SW 1271 (cell line): ENCODE measurements around the gene TMEM91.
"Not testable (repeated sequence)": the region's sequence is repeated elsewhere in the genome, so short reads cannot be mapped to it uniquely, and the experiment has no call there.

Experiments
- DNase-seq, 2 experiments: peaks; one replicate each; lab custom pipeline; 2025; lab: John Stamatoyannopoulos, UW

TMEM91 gene

GRCh38 chr19:41353466-41354342, 22.6 kb upstream of the TMEM91 start, which contains the start of gene TGFB1:
TGFB1 (minus strand) TSS chr19:41353922; CDS start chr19:41353044, 878 bp downstream.
- DNase-seq = peak; percentile 48 to 71

GRCh38 chr19:41354343-41354953, 21.9 kb upstream of the TMEM91 start:
- DNase-seq = no peak

- no peak for DNase-seq
Observed at GRCh38 chr19:41355035-41355434, 21.3 kb upstream of the TMEM91 start.

- no peak for DNase-seq
Observed at GRCh38 chr19:41355802-41356201, 20.5 kb upstream of the TMEM91 start.

- no peak for DNase-seq
Observed at GRCh38 chr19:41356984-41357739, 19.2 kb upstream of the TMEM91 start.

GRCh38 chr19:41357746-41358145, 18.6 kb upstream of the TMEM91 start:
- no peak for DNase-seq

GRCh38 chr19:41359741-41360140, 16.6 kb upstream of the TMEM91 start:
- no peak for DNase-seq

GRCh38 chr19:41362143-41362847, 14.0 kb upstream of the TMEM91 start:
- DNase-seq = no peak

- no peak for DNase-seq
Observed at GRCh38 chr19:41363371-41363752, 13.0 kb upstream of the TMEM91 start.

GRCh38 chr19:41363753-41364523, 12.4 kb upstream of the TMEM91 start, which contains the start of gene B9D2:
B9D2 (minus strand) TSS chr19:41364149; CDS start chr19:41363519, 630 bp downstream.
- peak; percentile 88 to 95 for DNase-seq

- DNase-seq = no peak
Observed at GRCh38 chr19:41364524-41365391, 11.6 kb upstream of the TMEM91 start.

GRCh38 chr19:41366089-41366488, 10.2 kb upstream of the TMEM91 start:
- DNase-seq = no peak

GRCh38 chr19:41367848-41368301, 8.5 kb upstream of the TMEM91 start:
- DNase-seq = peak in 1 of 2 experiments; percentile 49

GRCh38 chr19:41369769-41370168, 6.6 kb upstream of the TMEM91 start:
- no peak for DNase-seq

- DNase-seq = not testable (repeated sequence)
Observed at GRCh38 chr19:41371119-41371518, 5.2 kb upstream of the TMEM91 start.

- no peak for DNase-seq
Observed at GRCh38 chr19:41371541-41371940, 4.8 kb upstream of the TMEM91 start.

- no peak for DNase-seq
Observed at GRCh38 chr19:41372501-41372900, 3.8 kb upstream of the TMEM91 start.

- no peak for DNase-seq
Observed at GRCh38 chr19:41373993-41374392, 2.3 kb upstream of the TMEM91 start.

- no peak for DNase-seq
Observed at GRCh38 chr19:41376998-41377365, 649 bp downstream of the TMEM91 start.
